K562 (cell line): ENCODE results near the gene PCMTD2. TPM values are rescaled to one million over a fixed set of nuclear protein-coding genes. Genes with fewer than 3 reads are reported as not detected.
"Not testable (repeated sequence)": the region's sequence is repeated elsewhere in the genome, so short reads cannot be mapped to it uniquely, and the experiment has no call there.

Source experiments
- ATAC-seq: fragments of 200-7000 bp; cut with Tn5 transposase; 3 replicates; pipeline ENCODE4 v1.9.1; 2020; ENCODE audit warnings: moderate library complexity
- BruUV-seq: library from RNA; stranded (reverse); fragments of 400-500 nt; replicated peaks from 2 replicates; lab custom pipeline; 2021; lab: Mats Ljungman, UMichigan
- CTCF ChIA-PET: fragments of 300-600 bp; formaldehyde crosslinking; extraction: SDS; loops from one replicate; lab custom pipeline; 2021; ENCODE audit warnings: low intra/inter-chr PET ratio; lab: Yijun Ruan, JAX
- POLR2A ChIA-PET: fragments of 300-600, 350-650 bp; sonication (Branson Sonifier 250); formaldehyde crosslinking; extraction: SDS; loops from one replicate; lab custom pipeline; 2021; ENCODE audit warnings: antibody characterized with exemption, inconsistent platforms; lab: Yijun Ruan, JAX
- DNase-seq, 4 experiments: peaks; one replicate each; pipeline versions ENCODE4 v3.0.0 to v3.0.0-alpha.2; 2011 to 2018; ENCODE audit warnings: low spot score in 3 of 4, mixed read lengths in 3 of 4; ENCODE audit errors: extremely low read depth in 1 of 4
- FAIRE-seq: peaks from 2 replicates; lab custom pipeline; 2011; peaks lifted over from hg19 to GRCh38; lab: Jason Lieb, UNC
- H2AFZ ChIP-seq: 2 replicates; pipeline ENCODE4 v1.6.0; 2011; ENCODE audit warnings: low read depth, low read length, control low read depth, inconsistent platforms
- H3K27ac ChIP-seq: fragments of 200-600 bp; 3 replicates; pipeline ENCODE4 v1.8.0; 2011; ENCODE audit warnings: low read depth, mild to moderate bottlenecking, control low read depth, inconsistent platforms, low read length, moderate library complexity, mixed read lengths; ENCODE audit errors: extremely low read depth
- H3K27me3 ChIP-seq, 2 experiments: fragments of 300-600 bp in 1 of 2; 2 replicates in 1 of 2; 3 replicates in 1 of 2; pipeline versions ENCODE4 v1.6.0 to v1.8.0; 2011; ENCODE audit warnings: inconsistent platforms in 2 of 2, low read length in 2 of 2, mild to moderate bottlenecking in 1 of 2, mixed read lengths in 1 of 2, moderate library complexity in 1 of 2; ENCODE audit not compliant: control insufficient read depth in 2 of 2, insufficient read depth in 2 of 2
- H3K36me3 ChIP-seq: fragments of 300-600 bp; 3 replicates; pipeline ENCODE4 v1.8.0; 2011; ENCODE audit warnings: mild to moderate bottlenecking, low read length, inconsistent platforms; ENCODE audit not compliant: control insufficient read depth, insufficient read depth
- H3K4me1 ChIP-seq, 2 experiments: fragments of 200-600 bp in 1 of 2; replicated peaks in 1 of 2; 2 replicates in 1 of 2; 3 replicates in 1 of 2; pipeline versions ENCODE4 v1.5.1 to v1.8.0; 2011; ENCODE audit warnings: inconsistent platforms in 2 of 2, low read length in 2 of 2, mild to moderate bottlenecking in 1 of 2, mixed read lengths in 1 of 2, moderate library complexity in 1 of 2; ENCODE audit not compliant: control insufficient read depth in 2 of 2, insufficient read depth in 2 of 2
- H3K4me2 ChIP-seq: 2 replicates; pipeline ENCODE4 v1.6.1; 2011; ENCODE audit warnings: low read length, control low read depth, inconsistent platforms, mixed read lengths; ENCODE audit not compliant: insufficient read depth
- H3K4me3 ChIP-seq: fragments of 200-600 bp; sonication (generic), shearing (Covaris generic); 2 replicates; pipeline ENCODE4 v1.5.1; 2016; ENCODE audit warnings: control low read depth, inconsistent platforms
- H3K79me2 ChIP-seq: fragments of 200-600 bp; 3 replicates; pipeline ENCODE4 v1.8.0; 2011; ENCODE audit warnings: low read length, inconsistent platforms; ENCODE audit not compliant: control insufficient read depth, insufficient read depth
- H3K9ac ChIP-seq, 2 experiments: 2 replicates each; pipeline versions ENCODE4 v1.6.0 to v1.6.1; 2011; ENCODE audit warnings: low read depth in 2 of 2, low read length in 2 of 2, control low read depth in 1 of 2, inconsistent platforms in 1 of 2, mild to moderate bottlenecking in 1 of 2, mixed read lengths in 1 of 2; ENCODE audit not compliant: insufficient read depth in 1 of 2
- H3K9me1 ChIP-seq: one replicate; pipeline ENCODE4 v1.6.0; 2011; ENCODE audit warnings: inconsistent platforms, mild to moderate bottlenecking, low read length, moderate library complexity; ENCODE audit not compliant: control insufficient read depth, insufficient read depth
- H3K9me3 ChIP-seq: replicated peaks from 2 replicates; pipeline ENCODE4 v1.5.1; 2011; ENCODE audit warnings: low read depth, low read length, inconsistent platforms; ENCODE audit not compliant: control insufficient read depth, insufficient read depth
- H4K20me1 ChIP-seq: replicated peaks from 2 replicates; pipeline ENCODE4 v1.6.1; 2011; ENCODE audit warnings: low read length, inconsistent platforms, mixed read lengths; ENCODE audit not compliant: control insufficient read depth, insufficient read depth
- CBX1 ChIP-seq: sonication (generic); IDR thresholded peaks from 2 replicates; pipeline ENCODE4 v1.6.1; 2016; ENCODE audit warnings: antibody characterized with exemption, low read depth, mild to moderate bottlenecking
- CCNT2 ChIP-seq: IDR thresholded peaks from 2 replicates; pipeline ENCODE4 v1.6.1; 2011; ENCODE audit warnings: borderline replicate concordance, low read depth, mild to moderate bottlenecking, moderate library complexity, mixed read lengths, low read length; ENCODE audit not compliant: insufficient read length; ENCODE audit errors: extremely low read depth
- CXXC5 ChIP-seq: fragments of 250-450 bp; sonication (Bioruptor Pico); IDR thresholded peaks from 2 replicates; pipeline ENCODE4 v1.8.0; 2022; ENCODE audit warnings: inconsistent platforms, mild to moderate bottlenecking, moderate library complexity
- EGR1 ChIP-seq: fragments of 450-650 bp; conservative IDR thresholded peaks from 2 replicates; pipeline ENCODE4 v1.6.1; 2017; ENCODE audit warnings: mild to moderate bottlenecking
- GABPA ChIP-seq: fragments of 200-800 bp; sonication (Bioruptor generic); conservative IDR thresholded peaks from 2 replicates; pipeline ENCODE4 v1.6.1; 2016; ENCODE audit warnings: low read depth, missing genetic modification characterization, missing compliant biosample characterization
- HDAC1 ChIP-seq, 2 experiments: fragments of 450-650 bp; IDR thresholded peaks; 2 replicates each; pipeline ENCODE4 v1.6.1; 2016 to 2017; ENCODE audit warnings: inconsistent platforms in 1 of 2, mild to moderate bottlenecking in 1 of 2, moderate library complexity in 1 of 2
- POLR2AphosphoS5 ChIP-seq: IDR thresholded peaks from 2 replicates; pipeline ENCODE4 v1.6.1; 2011; ENCODE audit warnings: mild to moderate bottlenecking, low read depth, low read length, moderate library complexity; ENCODE audit not compliant: control insufficient read depth, insufficient read depth
- RAD21 ChIP-seq, 2 experiments: fragments of 250-450 bp in 1 of 2; fragments of 450-650 bp in 1 of 2; sonication (Bioruptor Pico) in 1 of 2; formaldehyde crosslinking in 1 of 2; IDR thresholded peaks in 1 of 2; conservative IDR thresholded peaks in 1 of 2; 2 replicates each; pipeline versions ENCODE4 v1.4.0 to v1.8.0; 2020 to 2022; ENCODE audit warnings: mild to moderate bottlenecking in 2 of 2, moderate library complexity in 1 of 2
- REST ChIP-seq, 2 experiments: fragments of 450-650 bp; formaldehyde crosslinking in 1 of 2; IDR thresholded peaks; 2 replicates each; pipeline versions ENCODE4 v1.4.0 to v1.6.1; 2014 to 2020; ENCODE audit warnings: mild to moderate bottlenecking in 2 of 2, borderline replicate concordance in 1 of 2, low read depth in 1 of 2
- VEZF1 ChIP-seq: fragments of 200-800 bp; sonication (Bioruptor generic); IDR thresholded peaks from 2 replicates; pipeline ENCODE4 v1.6.1; 2017; ENCODE audit warnings: missing genetic modification characterization, missing compliant biosample characterization
- WGBS: fragments of 100-300 bp; shearing (Covaris generic); methylation state at CpG from one replicate; pipeline ENCODE4 v1.1.6; 2016; ENCODE audit warnings: low coverage, mixed read lengths; ENCODE audit not compliant: insufficient coverage; ENCODE audit errors: missing lambda C conversion rate; 5-methylcytosine and 5-hydroxymethylcytosine counted together
- in situ Hi-C: fragments of 300-500 bp; cut with MboI; formaldehyde crosslinking; loops from 4 replicates; pipeline ENCODE4 v1.15.0; 2018; ENCODE audit warnings: inconsistent platforms, mixed read lengths
- intact Hi-C: fragments of 100-400 bp; cut with micrococcal nuclease; formaldehyde crosslinking; loops from 2 replicates; pipeline ENCODE4 v1.14.2; 2022
- polyA plus RNA-seq, 8 experiments: library from polyadenylated mRNA; depleted of rRNA in 4 of 8; stranded (reverse) in 5 of 8; unstranded in 3 of 8; fragments of >200 nt; fragmentation: Nextera tagmentation in 2 of 8; fragmentation: Illumina TruSeq in 1 of 8; extraction: Ambion mirVana in 2 of 8; extraction: Trizol in 1 of 8; gene quantifications; 2 replicates each; pipeline versions ENCODE4 v1.2.1 to v1.2.3, GENCODE V29; 2011 to 2014; ENCODE audit warnings: inconsistent platforms in 1 of 8, missing spikeins in 1 of 8
- total RNA-seq, 7 experiments: library from RNA; depleted of rRNA in 6 of 7; stranded (reverse); fragments of >200 nt in 6 of 7; fragmentation: Illumina TruSeq in 2 of 7; extraction: Trizol in 2 of 7; gene quantifications; 2 replicates each; pipeline versions ENCODE4 v1.2.1 to v1.2.3, GENCODE V29; 2011 to 2021; ENCODE audit warnings: low replicate concordance in 1 of 7

PCMTD2 gene
- total and polyA plus RNA-seq, 9 of the 15 experiments (the other 6 are each of a cell fraction or from before 2014, with no cell fraction given), result 11.3 to 49.3 (median 28.4) TPM

- peaks cover 2 to 13% of the 10 kb centered on the region in 2 experiments; a peak in 4 of 5 replicates for H3K4me1 ChIP-seq
- peak overlapping the region; percentile 32 for H3K4me2 ChIP-seq
- H3K9me3 ChIP-seq, CTCF ChIA-PET, BruUV-seq, in situ Hi-C loops, FAIRE-seq, intact Hi-C loops, H3K9me1 ChIP-seq, H4K20me1 ChIP-seq, H3K79me2 ChIP-seq, H3K27me3 ChIP-seq, POLR2A ChIA-PET, H3K36me3 ChIP-seq: not testable (repeated sequence)
- 3% methylated on average over 28 of the region's 87 CpGs for WGBS
- DNase-seq (peak; percentile 78 to 89 (median 87)), ATAC-seq (peak; percentile 92)
- peak overlapping the region; percentile 74; the same call in 2 of the 3 replicates for H3K27ac ChIP-seq
- H3K4me3 ChIP-seq, result peak overlapping the region; percentile 44
- peak overlapping the region; percentile 51 to 86; a peak in 3 of 4 replicates for H3K9ac ChIP-seq
- H2AFZ ChIP-seq, result peak overlapping the region; percentile 70
- TF ChIP-seq HDAC1 (IDR thresholded peaks at IDR 0.05) (0 out of 4 replicates have a peak, but pooled peaks of 1 of the 2 experiments have one; percentile 16), REST (IDR thresholded peaks at IDR 0.05; ENCODE audit: borderline replicate concordance) (peak; percentile 40), REST (CRISPR knock-in tag; IDR thresholded peaks at IDR 0.05; ENCODE audit: low read depth) (peak; percentile 69; the same call in 1 of the 2 replicates), CXXC5 (peak; percentile 79), POLR2AphosphoS5 (peak; percentile 17; the same call in 1 of the 2 replicates), GABPA (tag) (peak; percentile 41; the same call in 1 of the 2 replicates), CCNT2 (peak; percentile 14), EGR1 (peak; percentile 90), RAD21 (CRISPR knock-in tag; conservative IDR thresholded peaks at IDR 0.05 in 1 of 2, IDR thresholded peaks at IDR 0.05 in 1 of 2) (peak; percentile 82 to 83), CBX1 (peak; percentile 19; the same call in 1 of the 2 replicates), VEZF1 (CRISPR knock-in tag) (peak; percentile 91)
These were observed 61.0 kb downstream of the PCMTD2 start for GRCh38 chr20:64316415-64317083.
